GM21526 (cell line): ENCODE results near the gene PRKAG1.

Experiments
- ATAC-seq: cut with Tn5 transposase; IDR thresholded peaks from one replicate; pipeline ENCODE4 v1.9.1; 2021; ENCODE audit warnings: moderate library complexity; ENCODE audit not compliant: unreplicated experiment, low FRiP score

PRKAG1 gene

GRCh38 chr12:49032679-49033447, 14.3 kb upstream of the PRKAG1 start:
- no peak for ATAC-seq

- no peak for ATAC-seq
Observed at GRCh38 chr12:49032276-49032675, 13.7 kb upstream of the PRKAG1 start.

- ATAC-seq, result no peak
Observed at GRCh38 chr12:49031573-49032161, 13.1 kb upstream of the PRKAG1 start.

- no peak for ATAC-seq
Observed at GRCh38 chr12:49030714-49031572, 12.4 kb upstream of the PRKAG1 start.

GRCh38 chr12:49030119-49030518, 11.5 kb upstream of the PRKAG1 start:
- no peak for ATAC-seq

- no peak for ATAC-seq
Observed at GRCh38 chr12:49028666-49029275, 10.2 kb upstream of the PRKAG1 start.

- ATAC-seq, result no peak
Observed at GRCh38 chr12:49027846-49028555, 9.4 kb upstream of the PRKAG1 start.

GRCh38 chr12:49026678-49027480, 8.3 kb upstream of the PRKAG1 start:
- no peak for ATAC-seq

- ATAC-seq, result no peak
Observed at GRCh38 chr12:49026101-49026500, 7.5 kb upstream of the PRKAG1 start.

GRCh38 chr12:49025463-49025862, 6.9 kb upstream of the PRKAG1 start:
- ATAC-seq, result no peak

- no peak for ATAC-seq
Observed at GRCh38 chr12:49024543-49024942, 6.0 kb upstream of the PRKAG1 start.

GRCh38 chr12:49023812-49024211, 5.2 kb upstream of the PRKAG1 start:
- no peak for ATAC-seq

GRCh38 chr12:49022558-49023178, 4.1 kb upstream of the PRKAG1 start:
- ATAC-seq, result no peak

GRCh38 chr12:49021292-49021915, 2.8 kb upstream of the PRKAG1 start:
- ATAC-seq, result no peak

GRCh38 chr12:49020441-49020840, 1.9 kb upstream of the PRKAG1 start:
- ATAC-seq, result no peak

- no peak for ATAC-seq
Observed at GRCh38 chr12:49019443-49020324, 1.1 kb upstream of the PRKAG1 start.

GRCh38 chr12:49019120-49019430, 499 bp upstream of the PRKAG1 start:
- ATAC-seq, result peak; percentile 12

- no peak for ATAC-seq
Observed at GRCh38 chr12:49017891-49018260, 700 bp downstream of the PRKAG1 start.
